IPS-NIHi11 (cell line): ENCODE results near the gene NAT16.
"Not testable (repeated sequence)": the region's sequence is repeated elsewhere in the genome, so short reads cannot be mapped to it uniquely, and the experiment has no call there.

ENCODE experiments used
- DNase-seq: peaks from one replicate; pipeline ENCODE4 v3.0.0; 2012; ENCODE audit warnings: mixed read lengths, low spot score

NAT16 gene

GRCh38 chr7:101201695-101202602, 21.9 kb upstream of the NAT16 start:
- peak; percentile 72 for DNase-seq

GRCh38 chr7:101200862-101201599, 20.9 kb upstream of the NAT16 start, which contains the start of gene MOGAT3:
Gene MOGAT3 (minus strand): TSS chr7:101201036. CDS start chr7:101200854, 182 bp downstream.
- no peak for DNase-seq

GRCh38 chr7:101200504-101200861, 20.4 kb upstream of the NAT16 start:
- DNase-seq = no peak

GRCh38 chr7:101199522-101199921, 19.4 kb upstream of the NAT16 start:
- not testable (repeated sequence) for DNase-seq

- no peak for DNase-seq
Observed at GRCh38 chr7:101198476-101198875, 18.4 kb upstream of the NAT16 start.

GRCh38 chr7:101197991-101198390, 17.9 kb upstream of the NAT16 start:
- no peak for DNase-seq

- DNase-seq = peak; percentile 10
Observed at GRCh38 chr7:101195884-101196283, 15.8 kb upstream of the NAT16 start.

- no peak for DNase-seq
Observed at GRCh38 chr7:101189109-101189508, 9.0 kb upstream of the NAT16 start.

GRCh38 chr7:101186844-101187428, 6.8 kb upstream of the NAT16 start:
- no peak for DNase-seq

- no peak for DNase-seq
Observed at GRCh38 chr7:101186194-101186593, 6.1 kb upstream of the NAT16 start.

- no peak for DNase-seq
Observed at GRCh38 chr7:101185258-101185839, 5.3 kb upstream of the NAT16 start.

- no peak for DNase-seq
Observed at GRCh38 chr7:101179713-101180112, 380 bp downstream of the NAT16 start.

- DNase-seq = peak; percentile 38
Observed at GRCh38 chr7:101179117-101179516, 976 bp downstream of the NAT16 start.

GRCh38 chr7:101177644-101178043, 2.4 kb downstream of the NAT16 start:
- no peak for DNase-seq

GRCh38 chr7:101175664-101176063, 4.4 kb downstream of the NAT16 start:
- DNase-seq = no peak

GRCh38 chr7:101174322-101174854, 5.7 kb downstream of the NAT16 start:
- DNase-seq = no peak

GRCh38 chr7:101173752-101174244, 6.3 kb downstream of the NAT16 start:
- DNase-seq = peak; percentile 80

- peak; percentile 50 for DNase-seq
Observed at GRCh38 chr7:101172854-101173751, 7.0 kb downstream of the NAT16 start.

- DNase-seq = no peak
Observed at GRCh38 chr7:101172005-101172853, 7.9 kb downstream of the NAT16 start.

GRCh38 chr7:101171442-101171837, 8.7 kb downstream of the NAT16 start:
- no peak for DNase-seq
